DOHH2 (cell line): Measurements from ENCODE around the gene PRICKLE1.

Experiments used
- H3F3A ChIP-seq: fragments of 200-600 bp; sonication (generic), shearing (Covaris generic); 2 replicates; pipeline ENCODE4 v1.6.0; 2016; ENCODE audit warnings: antibody characterized with exemption, mild to moderate bottlenecking; ENCODE audit not compliant: control insufficient read depth, insufficient read depth
- H3K27ac ChIP-seq: fragments of 200-600 bp; sonication (generic); 2 replicates; pipeline ENCODE4 v1.5.1; 2014; ENCODE audit warnings: low read depth, mild to moderate bottlenecking, low read length, moderate library complexity
- H3K27me3 ChIP-seq: fragments of 200-600 bp; sonication (generic); 2 replicates; pipeline ENCODE4 v1.6.1; 2014; ENCODE audit warnings: mild to moderate bottlenecking, low read length, mixed read lengths; ENCODE audit not compliant: control insufficient read depth
- H3K36me3 ChIP-seq: fragments of 200-600 bp; sonication (generic); 2 replicates; pipeline ENCODE4 v1.6.1; 2014; ENCODE audit warnings: mild to moderate bottlenecking, low read length, moderate library complexity, mixed read lengths; ENCODE audit not compliant: control insufficient read depth
- H3K4me1 ChIP-seq: fragments of 200-600 bp; sonication (generic); 2 replicates; pipeline ENCODE4 v1.6.1; 2014; ENCODE audit warnings: mild to moderate bottlenecking, low read length, mixed read lengths; ENCODE audit not compliant: control insufficient read depth
- H3K4me2 ChIP-seq: fragments of 200-600 bp; sonication (generic); 2 replicates; pipeline ENCODE4 v1.6.0; 2014; ENCODE audit warnings: mild to moderate bottlenecking, low read length, moderate library complexity
- H3K4me3 ChIP-seq: fragments of 200-600 bp; sonication (generic); 2 replicates; pipeline ENCODE4 v1.5.1; 2014; ENCODE audit warnings: mild to moderate bottlenecking, low read length, mixed read lengths
- H3K79me2 ChIP-seq: fragments of 200-600 bp; sonication (generic); 2 replicates; pipeline ENCODE4 v1.6.1; 2014; ENCODE audit warnings: mild to moderate bottlenecking, low read length, mixed read lengths; ENCODE audit not compliant: control insufficient read depth
- H3K9me2 ChIP-seq: fragments of 200-600 bp; sonication (generic); replicated peaks from 2 replicates; pipeline ENCODE4 v1.6.1; 2014; ENCODE audit warnings: mild to moderate bottlenecking, low read length, mixed read lengths; ENCODE audit not compliant: control insufficient read depth
- H3K9me3 ChIP-seq: fragments of 200-600 bp; sonication (generic); 2 replicates; pipeline ENCODE4 v1.6.1; 2014; ENCODE audit warnings: antibody characterized with exemption, low read length, mixed read lengths; ENCODE audit not compliant: control insufficient read depth, insufficient read depth
- H4K20me1 ChIP-seq: fragments of 200-600 bp; sonication (generic); 2 replicates; pipeline ENCODE4 v1.6.0; 2014; ENCODE audit warnings: low read depth, mild to moderate bottlenecking, antibody characterized with exemption, low read length, moderate library complexity; ENCODE audit not compliant: control insufficient read depth, insufficient read depth
- EZH2phosphoT487 ChIP-seq: fragments of 200-600 bp; sonication (generic); IDR thresholded peaks from 2 replicates; pipeline ENCODE4 v1.6.1; 2017; ENCODE audit warnings: borderline replicate concordance, mild to moderate bottlenecking, antibody characterized with exemption, low read length, moderate library complexity, mixed read lengths
- TF ChIP-seq, protein P1 (sequence below): fragments of 200-600 bp; sonication (generic); IDR thresholded peaks from one replicate; pipeline ENCODE4 v1.5.1; 2014; ENCODE audit warnings: antibody characterized with exemption, mild to moderate bottlenecking, low read depth, low read length; ENCODE audit not compliant: poor library complexity, severe bottlenecking

PRICKLE1 gene

DNA sequence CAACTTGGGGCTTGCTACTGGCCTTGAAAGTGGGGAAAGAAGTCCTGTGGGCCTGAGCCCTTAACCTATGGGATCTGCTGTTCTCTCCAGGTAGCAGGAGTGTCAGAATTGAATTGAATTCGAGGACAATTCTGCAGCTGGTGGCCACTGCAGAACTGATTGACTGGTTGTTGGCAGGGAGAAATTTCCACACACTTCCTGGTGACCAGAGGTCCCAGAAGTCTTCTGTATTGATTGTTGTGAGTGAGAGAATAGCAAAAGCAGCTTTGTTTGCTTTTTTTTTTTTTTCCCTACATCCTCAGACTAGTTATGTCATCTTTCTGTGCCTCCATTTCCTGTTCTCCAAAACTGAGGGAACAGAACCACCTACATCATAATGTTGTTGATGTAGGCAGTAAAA, 64.1 kb downstream of the PRICKLE1 start:
- no peaks in the 10 kb centered on the region for H3K4me1 ChIP-seq
- no peak overlapping the region for H3K4me3 ChIP-seq
- no peaks in the 10 kb centered on the region for H3K9me3 ChIP-seq
- no peak overlapping the region for H3K27ac ChIP-seq
- no peaks in the 10 kb centered on the region for H3K9me2 ChIP-seq
- no peaks in the 10 kb centered on the region for H3K36me3 ChIP-seq
- H3K27me3 ChIP-seq, result peaks cover 5% of the 10 kb centered on the region; the same call in 1 of the 2 replicates
- no peak for TF ChIP-seq EZH2phosphoT487
- TF ChIP-seq, protein P1, sequence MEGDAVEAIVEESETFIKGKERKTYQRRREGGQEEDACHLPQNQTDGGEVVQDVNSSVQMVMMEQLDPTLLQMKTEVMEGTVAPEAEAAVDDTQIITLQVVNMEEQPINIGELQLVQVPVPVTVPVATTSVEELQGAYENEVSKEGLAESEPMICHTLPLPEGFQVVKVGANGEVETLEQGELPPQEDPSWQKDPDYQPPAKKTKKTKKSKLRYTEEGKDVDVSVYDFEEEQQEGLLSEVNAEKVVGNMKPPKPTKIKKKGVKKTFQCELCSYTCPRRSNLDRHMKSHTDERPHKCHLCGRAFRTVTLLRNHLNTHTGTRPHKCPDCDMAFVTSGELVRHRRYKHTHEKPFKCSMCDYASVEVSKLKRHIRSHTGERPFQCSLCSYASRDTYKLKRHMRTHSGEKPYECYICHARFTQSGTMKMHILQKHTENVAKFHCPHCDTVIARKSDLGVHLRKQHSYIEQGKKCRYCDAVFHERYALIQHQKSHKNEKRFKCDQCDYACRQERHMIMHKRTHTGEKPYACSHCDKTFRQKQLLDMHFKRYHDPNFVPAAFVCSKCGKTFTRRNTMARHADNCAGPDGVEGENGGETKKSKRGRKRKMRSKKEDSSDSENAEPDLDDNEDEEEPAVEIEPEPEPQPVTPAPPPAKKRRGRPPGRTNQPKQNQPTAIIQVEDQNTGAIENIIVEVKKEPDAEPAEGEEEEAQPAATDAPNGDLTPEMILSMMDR, result no peak
- no peaks in the 10 kb centered on the region for H3K79me2 ChIP-seq
- no peaks in the 10 kb centered on the region for H3F3A ChIP-seq
- H3K4me2 ChIP-seq, result no peak overlapping the region
- H4K20me1 ChIP-seq, result no peaks in the 10 kb centered on the region

DNA sequence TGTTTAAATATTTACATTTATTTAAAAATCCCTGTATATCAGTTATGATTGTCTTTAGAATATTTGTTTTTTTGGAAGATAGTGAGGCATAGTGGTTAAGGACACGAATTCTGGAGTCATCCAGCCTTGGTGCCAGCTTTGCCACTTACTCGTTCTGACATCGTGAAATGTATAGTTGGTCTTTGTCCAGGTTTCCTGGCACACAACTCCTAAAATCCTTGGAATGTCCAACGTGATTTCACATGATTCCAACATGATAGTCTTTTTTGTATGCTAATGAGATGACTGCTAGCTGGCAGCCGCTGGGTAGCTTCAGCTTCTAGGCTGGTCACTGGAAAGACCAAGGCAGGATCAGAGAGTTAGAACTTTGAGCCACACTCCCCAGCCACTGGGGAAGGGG, 64.8 kb downstream of the PRICKLE1 start:
- no peaks in the 10 kb centered on the region for H3K79me2 ChIP-seq
- H3K9me2 ChIP-seq, result no peaks in the 10 kb centered on the region
- no peaks in the 10 kb centered on the region for H3K4me1 ChIP-seq
- H3K4me2 ChIP-seq, result no peak overlapping the region
- no peak overlapping the region for H3K4me3 ChIP-seq
- no peak for TF ChIP-seq EZH2phosphoT487
- TF ChIP-seq, protein P1, result no peak
- no peaks in the 10 kb centered on the region for H3F3A ChIP-seq
- no peak overlapping the region for H3K27ac ChIP-seq
- no peaks in the 10 kb centered on the region for H4K20me1 ChIP-seq
- H3K36me3 ChIP-seq, result no peaks in the 10 kb centered on the region
- peaks cover 5% of the 10 kb centered on the region; the same call in 1 of the 2 replicates for H3K27me3 ChIP-seq
- H3K9me3 ChIP-seq, result no peaks in the 10 kb centered on the region

DNA sequence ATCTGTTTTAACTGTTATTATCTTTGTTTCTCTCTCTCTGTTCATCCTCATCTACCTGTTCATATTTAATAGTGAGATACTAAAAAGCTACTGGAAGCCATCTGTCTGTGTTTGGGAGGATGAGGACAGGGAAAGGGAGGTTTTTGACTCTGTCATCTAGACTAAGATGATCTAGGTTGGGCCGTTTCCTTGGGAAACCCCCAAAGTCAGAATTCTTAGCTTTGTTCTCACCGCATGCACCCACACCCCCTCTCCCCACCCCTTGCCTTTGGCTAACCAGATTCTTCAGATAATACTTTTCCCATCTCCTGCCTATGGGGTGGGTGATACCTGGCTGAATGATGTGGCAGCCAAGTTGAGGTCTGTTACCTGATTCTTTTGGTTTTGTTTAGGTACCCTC, 73.0 kb downstream of the PRICKLE1 start:
- H3K79me2 ChIP-seq, result no peaks in the 10 kb centered on the region
- no peaks in the 10 kb centered on the region for H3K4me1 ChIP-seq
- H3K9me2 ChIP-seq, result no peaks in the 10 kb centered on the region
- H3K9me3 ChIP-seq, result no peaks in the 10 kb centered on the region
- H3F3A ChIP-seq, result no peaks in the 10 kb centered on the region
- no peak overlapping the region for H3K27ac ChIP-seq
- no peak overlapping the region for H3K4me2 ChIP-seq
- TF ChIP-seq, protein P1, result no peak
- no peak for TF ChIP-seq EZH2phosphoT487
- H3K36me3 ChIP-seq, result no peaks in the 10 kb centered on the region
- no peaks in the 10 kb centered on the region for H4K20me1 ChIP-seq
- no peak overlapping the region for H3K4me3 ChIP-seq
- H3K27me3 ChIP-seq, result peaks cover 2% of the 10 kb centered on the region; the same call in 1 of the 2 replicates
